ENCODE results near the gene CBLN3.

Gene CBLN3

DNA sequence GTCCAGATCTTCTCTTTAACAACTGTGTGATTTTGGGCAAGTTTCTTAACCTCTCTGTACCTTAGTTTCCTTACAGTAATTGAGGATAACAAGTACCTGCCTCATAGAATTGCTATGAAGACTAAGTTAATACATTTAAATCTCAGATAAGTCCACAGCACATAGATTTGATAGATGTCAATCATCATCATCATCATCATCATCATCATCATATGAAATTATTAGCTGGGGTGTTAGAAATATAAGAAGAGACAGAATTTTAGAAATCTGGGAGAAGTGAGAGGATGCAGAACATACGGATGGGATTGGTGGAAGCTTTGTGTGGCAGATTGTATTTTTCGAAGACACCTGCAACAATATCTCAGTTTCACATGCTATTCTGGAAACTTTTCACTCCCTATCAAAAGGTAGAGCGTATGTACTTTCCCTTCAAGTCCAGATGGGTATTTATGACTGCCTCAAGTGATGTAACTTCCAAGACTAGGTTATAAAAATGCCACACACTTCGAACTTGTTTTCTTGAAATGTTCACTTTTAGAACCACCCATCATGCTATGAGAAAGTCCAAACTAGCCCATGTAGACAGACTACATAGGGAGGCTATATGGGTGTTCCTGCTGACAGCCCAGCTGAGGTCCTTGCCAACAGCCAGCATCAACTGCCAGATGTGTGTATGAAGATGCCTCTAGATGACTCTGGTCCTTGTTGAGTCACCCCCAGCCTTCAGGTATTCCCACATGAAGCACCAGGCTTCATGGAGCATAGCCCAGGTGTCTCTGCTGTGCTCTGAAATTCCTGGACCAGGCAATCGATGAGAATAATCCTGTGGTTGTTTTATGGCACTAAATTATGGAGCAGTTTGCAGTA, 33.8 kb upstream of the CBLN3 start:
- no peak for DNase-seq
- Histone ChIP-seq H3K4me2 (ENCODE audit: insufficient read depth, low read length) (no peak overlapping the region), H4K20me1 (ENCODE audit: insufficient read depth, low read length) (no peaks in the 10 kb centered on the region), H3K27me3 (ENCODE audit: insufficient read depth, low read length, poor library complexity) (no peaks in the 10 kb centered on the region), H3K79me2 (ENCODE audit: insufficient read depth, low read length) (no peaks in the 10 kb centered on the region), H3K36me3 (ENCODE audit: insufficient read depth, low read length) (no peaks in the 10 kb centered on the region), H3K9me3 (ENCODE audit: insufficient read depth, low read length, severe bottlenecking) (no peaks in the 10 kb centered on the region), H3K9ac (ENCODE audit: low read depth, low read length) (no peak overlapping the region), H3K4me3 (ENCODE audit: low read depth in 1 of 2, low read length in 2 of 2) (no peak overlapping the region), H3K4me1 (ENCODE audit: insufficient read depth, low read length) (peaks cover 4% of the 10 kb centered on the region; the same call in 1 of the 2 replicates), H2AFZ (ENCODE audit: low read depth, low read length) (no peak overlapping the region), H3K27ac (ENCODE audit: low read length) (no peak overlapping the region)
- ATAC-seq (ENCODE audit: insufficient read depth, low read depth): no peak
- no peak for TF ChIP-seq EZH2 (IDR thresholded peaks at IDR 0.05; ENCODE audit: borderline replicate concordance, low read depth, low read length, severe bottlenecking)
- TF ChIP-seq, protein P1, sequence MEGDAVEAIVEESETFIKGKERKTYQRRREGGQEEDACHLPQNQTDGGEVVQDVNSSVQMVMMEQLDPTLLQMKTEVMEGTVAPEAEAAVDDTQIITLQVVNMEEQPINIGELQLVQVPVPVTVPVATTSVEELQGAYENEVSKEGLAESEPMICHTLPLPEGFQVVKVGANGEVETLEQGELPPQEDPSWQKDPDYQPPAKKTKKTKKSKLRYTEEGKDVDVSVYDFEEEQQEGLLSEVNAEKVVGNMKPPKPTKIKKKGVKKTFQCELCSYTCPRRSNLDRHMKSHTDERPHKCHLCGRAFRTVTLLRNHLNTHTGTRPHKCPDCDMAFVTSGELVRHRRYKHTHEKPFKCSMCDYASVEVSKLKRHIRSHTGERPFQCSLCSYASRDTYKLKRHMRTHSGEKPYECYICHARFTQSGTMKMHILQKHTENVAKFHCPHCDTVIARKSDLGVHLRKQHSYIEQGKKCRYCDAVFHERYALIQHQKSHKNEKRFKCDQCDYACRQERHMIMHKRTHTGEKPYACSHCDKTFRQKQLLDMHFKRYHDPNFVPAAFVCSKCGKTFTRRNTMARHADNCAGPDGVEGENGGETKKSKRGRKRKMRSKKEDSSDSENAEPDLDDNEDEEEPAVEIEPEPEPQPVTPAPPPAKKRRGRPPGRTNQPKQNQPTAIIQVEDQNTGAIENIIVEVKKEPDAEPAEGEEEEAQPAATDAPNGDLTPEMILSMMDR (IDR thresholded peaks at IDR 0.05; ENCODE audit: borderline replicate concordance, extremely low read depth, low read length, poor library complexity, severe bottlenecking): no peak

DNA sequence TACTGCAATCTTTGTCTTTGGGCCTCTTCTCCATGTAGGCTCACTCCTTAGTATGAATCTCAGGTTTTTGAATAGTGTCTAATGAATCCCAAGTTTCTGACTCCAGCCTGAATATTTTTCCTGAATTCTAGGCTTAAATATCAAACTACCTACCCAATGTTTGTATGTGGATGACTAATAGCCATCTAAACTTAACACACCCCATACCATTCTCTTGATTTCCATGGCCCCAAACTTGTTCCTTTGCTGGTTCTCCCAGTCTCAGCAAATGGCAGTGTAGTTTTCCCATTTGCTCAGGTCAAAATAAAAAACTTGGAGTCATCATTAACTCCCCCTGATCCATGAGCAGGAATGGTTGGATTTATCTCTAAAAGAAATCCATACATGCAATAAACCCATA, 31.9 kb upstream of the CBLN3 start:
- no peaks in the 10 kb centered on the region for H3K36me3 ChIP-seq (ENCODE audit: insufficient read depth, low read length)
- H3K9me3 ChIP-seq (ENCODE audit: insufficient read depth, low read length, severe bottlenecking): no peaks in the 10 kb centered on the region
- no peaks in the 10 kb centered on the region for H3K79me2 ChIP-seq (ENCODE audit: insufficient read depth, low read length)
- no peak for TF ChIP-seq EZH2 (IDR thresholded peaks at IDR 0.05; ENCODE audit: borderline replicate concordance, low read depth, low read length, severe bottlenecking)
- TF ChIP-seq, protein P1 (IDR thresholded peaks at IDR 0.05; ENCODE audit: borderline replicate concordance, extremely low read depth, low read length, poor library complexity, severe bottlenecking): no peak
- H3K27me3 ChIP-seq (ENCODE audit: insufficient read depth, low read length, poor library complexity): no peaks in the 10 kb centered on the region
- H3K9ac ChIP-seq (ENCODE audit: low read depth, low read length): no peak overlapping the region
- no peak overlapping the region for H2AFZ ChIP-seq (ENCODE audit: low read depth, low read length)
- H3K27ac ChIP-seq (ENCODE audit: low read length): no peak overlapping the region
- ATAC-seq (ENCODE audit: insufficient read depth, low read depth) (no peak), DNase-seq (no peak)
- H3K4me3 ChIP-seq (ENCODE audit: low read depth in 1 of 2, low read length in 2 of 2): no peak overlapping the region
- H3K4me2 ChIP-seq (ENCODE audit: insufficient read depth, low read length): no peak overlapping the region
- peaks cover 4% of the 10 kb centered on the region; the same call in 1 of the 2 replicates for H3K4me1 ChIP-seq (ENCODE audit: insufficient read depth, low read length)
- no peaks in the 10 kb centered on the region for H4K20me1 ChIP-seq (ENCODE audit: insufficient read depth, low read length)

DNA sequence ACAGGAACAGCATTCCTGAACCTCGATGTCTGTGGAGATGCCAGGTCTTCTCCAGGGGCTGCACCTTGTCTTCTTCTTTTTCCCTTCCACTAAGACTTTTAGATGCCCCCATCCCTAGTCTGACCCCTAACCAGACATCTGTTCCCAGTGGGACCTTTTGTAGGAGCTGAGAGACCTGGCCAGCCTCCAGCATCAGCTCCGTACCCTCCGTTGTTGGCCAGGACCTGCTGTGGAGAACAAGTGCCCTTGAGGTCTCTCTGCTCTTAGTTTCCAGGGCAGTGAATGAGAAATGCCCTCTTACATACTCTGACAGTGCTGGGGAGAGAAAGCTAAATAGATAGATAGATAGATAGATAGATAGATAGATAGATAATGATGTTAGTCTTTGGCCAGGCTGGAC, 29.9 kb upstream of the CBLN3 start:
- Histone ChIP-seq H3K36me3 (ENCODE audit: insufficient read depth, low read length) (no peaks in the 10 kb centered on the region), H4K20me1 (ENCODE audit: insufficient read depth, low read length) (no peaks in the 10 kb centered on the region), H3K27ac (ENCODE audit: low read length) (no peak overlapping the region), H3K9ac (ENCODE audit: low read depth, low read length) (no peak overlapping the region), H3K4me1 (ENCODE audit: insufficient read depth, low read length) (no peaks in the 10 kb centered on the region), H3K79me2 (ENCODE audit: insufficient read depth, low read length) (no peaks in the 10 kb centered on the region), H3K27me3 (ENCODE audit: insufficient read depth, low read length, poor library complexity) (no peaks in the 10 kb centered on the region), H3K9me3 (ENCODE audit: insufficient read depth, low read length, severe bottlenecking) (peaks cover 2% of the 10 kb centered on the region), H3K4me3 (ENCODE audit: low read depth in 1 of 2, low read length in 2 of 2) (no peak overlapping the region), H3K4me2 (ENCODE audit: insufficient read depth, low read length) (no peak overlapping the region), H2AFZ (ENCODE audit: low read depth, low read length) (no peak overlapping the region)
- no peak for TF ChIP-seq EZH2 (IDR thresholded peaks at IDR 0.05; ENCODE audit: borderline replicate concordance, low read depth, low read length, severe bottlenecking)
- TF ChIP-seq, protein P1 (IDR thresholded peaks at IDR 0.05; ENCODE audit: borderline replicate concordance, extremely low read depth, low read length, poor library complexity, severe bottlenecking): no peak
- ATAC-seq (ENCODE audit: insufficient read depth, low read depth) (no peak), DNase-seq (no peak)

Data from DND-41 (cell line).